Loucy (cell line): ENCODE measurements around the gene SRP54.

Source experiments
- H2AFZ ChIP-seq: fragments of 200-600 bp; sonication (generic); 2 replicates; pipeline ENCODE4 v1.6.0; 2016; ENCODE audit warnings: antibody characterized with exemption, mild to moderate bottlenecking, low read length, moderate library complexity
- H3F3A ChIP-seq: fragments of 200-600 bp; 2 replicates; pipeline ENCODE4 v1.6.0; 2016; ENCODE audit warnings: antibody characterized with exemption, low read depth, mild to moderate bottlenecking
- H3K27me3 ChIP-seq: fragments of 200-600 bp; sonication (generic); 2 replicates; pipeline ENCODE4 v1.6.1; 2014; ENCODE audit warnings: low read length, mild to moderate bottlenecking; ENCODE audit not compliant: insufficient read depth, poor library complexity, severe bottlenecking
- H3K36me3 ChIP-seq: fragments of 200-600 bp; sonication (generic); 2 replicates; pipeline ENCODE4 v1.6.1; 2016; ENCODE audit warnings: low read length; ENCODE audit not compliant: insufficient read depth
- H3K4me1 ChIP-seq: fragments of 200-600 bp; sonication (generic); 2 replicates; pipeline ENCODE4 v1.5.1; 2014; ENCODE audit warnings: low read length, mild to moderate bottlenecking; ENCODE audit not compliant: insufficient read depth, poor library complexity, severe bottlenecking
- H3K4me2 ChIP-seq: fragments of 200-600 bp; sonication (generic); 2 replicates; pipeline ENCODE4 v1.6.0; 2014; ENCODE audit warnings: antibody characterized with exemption, low read length, low read depth, mild to moderate bottlenecking; ENCODE audit not compliant: poor library complexity, severe bottlenecking
- H3K4me3 ChIP-seq: fragments of 200-600 bp; sonication (generic); 2 replicates; pipeline ENCODE4 v1.5.1; 2014; ENCODE audit warnings: low read length, mild to moderate bottlenecking, mixed read lengths; ENCODE audit not compliant: poor library complexity, severe bottlenecking
- H3K79me2 ChIP-seq: fragments of 200-600 bp; sonication (generic); 2 replicates; pipeline ENCODE4 v1.6.1; 2014; ENCODE audit warnings: low read length; ENCODE audit not compliant: insufficient read depth
- H3K9ac ChIP-seq: fragments of 200-600 bp; sonication (generic); 2 replicates; pipeline ENCODE4 v1.6.0; 2014; ENCODE audit warnings: mild to moderate bottlenecking, low read depth, low read length, moderate library complexity; ENCODE audit not compliant: poor library complexity, severe bottlenecking
- H3K9me2 ChIP-seq: fragments of 200-600 bp; sonication (generic); replicated peaks from 2 replicates; pipeline ENCODE4 v1.6.1; 2016; ENCODE audit warnings: low read depth, low read length, mixed read lengths
- H3K9me3 ChIP-seq: fragments of 200-600 bp; sonication (generic); 2 replicates; pipeline ENCODE4 v1.6.1; 2014; ENCODE audit warnings: mild to moderate bottlenecking, antibody characterized with exemption, low read length, low read depth; ENCODE audit not compliant: insufficient read depth
- H4K20me1 ChIP-seq: fragments of 200-600 bp; sonication (generic); 2 replicates; pipeline ENCODE4 v1.6.0; 2014; ENCODE audit warnings: antibody characterized with exemption, low read length, mild to moderate bottlenecking; ENCODE audit not compliant: insufficient read depth, poor library complexity, severe bottlenecking
- EZH2phosphoT487 ChIP-seq: fragments of 200-600 bp; IDR thresholded peaks from 2 replicates; pipeline ENCODE4 v1.6.1; 2018; ENCODE audit warnings: antibody characterized with exemption, mild to moderate bottlenecking, moderate library complexity, borderline replicate concordance
- TF ChIP-seq, protein P1 (sequence below): fragments of 200-600 bp; sonication (generic); conservative IDR thresholded peaks from 2 replicates; pipeline ENCODE4 v1.5.1; 2014; ENCODE audit warnings: mild to moderate bottlenecking, antibody characterized with exemption, low read length

The SRP54 gene

DNA sequence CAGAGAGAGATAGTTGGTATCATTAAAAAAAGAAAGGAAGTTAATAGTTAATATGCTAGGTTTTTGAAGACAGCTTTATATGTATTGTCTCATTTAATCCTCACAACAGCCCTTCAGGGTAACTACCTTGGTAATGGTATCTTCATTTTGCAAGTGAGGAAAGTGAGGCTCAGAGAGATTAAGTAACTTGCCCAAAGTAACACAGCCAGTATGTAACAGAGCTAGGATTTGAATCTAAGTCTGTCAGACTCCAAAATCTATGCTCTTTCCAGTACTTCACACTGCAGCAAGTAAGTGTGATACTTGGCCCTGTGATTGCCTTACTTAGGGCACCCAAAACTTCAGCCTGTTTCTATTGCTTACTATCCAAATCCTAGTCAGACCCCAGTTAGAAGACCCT lies 7.0 kb downstream of the SRP54 start:
- TF ChIP-seq, protein P1, sequence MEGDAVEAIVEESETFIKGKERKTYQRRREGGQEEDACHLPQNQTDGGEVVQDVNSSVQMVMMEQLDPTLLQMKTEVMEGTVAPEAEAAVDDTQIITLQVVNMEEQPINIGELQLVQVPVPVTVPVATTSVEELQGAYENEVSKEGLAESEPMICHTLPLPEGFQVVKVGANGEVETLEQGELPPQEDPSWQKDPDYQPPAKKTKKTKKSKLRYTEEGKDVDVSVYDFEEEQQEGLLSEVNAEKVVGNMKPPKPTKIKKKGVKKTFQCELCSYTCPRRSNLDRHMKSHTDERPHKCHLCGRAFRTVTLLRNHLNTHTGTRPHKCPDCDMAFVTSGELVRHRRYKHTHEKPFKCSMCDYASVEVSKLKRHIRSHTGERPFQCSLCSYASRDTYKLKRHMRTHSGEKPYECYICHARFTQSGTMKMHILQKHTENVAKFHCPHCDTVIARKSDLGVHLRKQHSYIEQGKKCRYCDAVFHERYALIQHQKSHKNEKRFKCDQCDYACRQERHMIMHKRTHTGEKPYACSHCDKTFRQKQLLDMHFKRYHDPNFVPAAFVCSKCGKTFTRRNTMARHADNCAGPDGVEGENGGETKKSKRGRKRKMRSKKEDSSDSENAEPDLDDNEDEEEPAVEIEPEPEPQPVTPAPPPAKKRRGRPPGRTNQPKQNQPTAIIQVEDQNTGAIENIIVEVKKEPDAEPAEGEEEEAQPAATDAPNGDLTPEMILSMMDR, result no peak
- TF ChIP-seq EZH2phosphoT487, result no peak
- Histone ChIP-seq H3F3A (no peaks in the 10 kb centered on the region), H3K4me3 (no peak overlapping the region), H3K27me3 (no peaks in the 10 kb centered on the region), H3K9ac (no peak overlapping the region), H3K79me2 (peaks cover 89% of the 10 kb centered on the region), H3K4me1 (peaks cover 35% of the 10 kb centered on the region), H3K4me2 (peak overlapping the region; percentile 32), H3K9me2 (no peaks in the 10 kb centered on the region), H3K36me3 (no peaks in the 10 kb centered on the region), H2AFZ (no peak overlapping the region), H4K20me1 (peaks cover 52% of the 10 kb centered on the region), H3K9me3 (no peaks in the 10 kb centered on the region)

DNA sequence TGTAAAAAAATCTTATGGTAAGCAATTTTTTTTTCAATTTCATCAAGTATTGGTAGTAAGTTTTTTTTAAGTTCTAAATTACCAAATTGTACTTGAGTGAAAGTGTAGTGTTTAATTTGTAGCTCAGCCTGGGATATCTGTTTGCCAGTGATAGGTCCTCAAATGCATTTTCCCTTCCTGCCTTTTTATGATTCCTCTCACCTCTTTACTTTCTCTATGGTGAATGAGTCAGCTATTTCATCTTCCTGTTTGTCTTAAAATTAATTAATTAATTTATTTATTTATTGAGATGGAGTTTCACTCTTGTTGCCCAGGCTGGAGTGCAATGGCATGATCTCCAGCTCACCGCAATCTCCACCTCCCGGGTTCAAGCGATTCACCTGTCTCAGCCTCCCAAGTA lies 10.6 kb downstream of the SRP54 start:
- peaks cover 21% of the 10 kb centered on the region; the same call in 1 of the 2 replicates for H3K36me3 ChIP-seq
- no peaks in the 10 kb centered on the region for H3K9me2 ChIP-seq
- peaks cover 43% of the 10 kb centered on the region for H4K20me1 ChIP-seq
- H3K4me1 ChIP-seq, result peaks cover 15% of the 10 kb centered on the region
- H2AFZ ChIP-seq, result no peak overlapping the region
- H3K27me3 ChIP-seq, result no peaks in the 10 kb centered on the region
- H3K4me3 ChIP-seq, result no peak overlapping the region
- H3F3A ChIP-seq, result peaks cover 3% of the 10 kb centered on the region; the same call in 1 of the 2 replicates
- no peak overlapping the region for H3K9ac ChIP-seq
- H3K79me2 ChIP-seq, result peaks cover 68% of the 10 kb centered on the region
- H3K9me3 ChIP-seq, result no peaks in the 10 kb centered on the region
- H3K4me2 ChIP-seq, result no peak overlapping the region
- TF ChIP-seq, protein P1, result no peak
- TF ChIP-seq EZH2phosphoT487, result no peak

DNA sequence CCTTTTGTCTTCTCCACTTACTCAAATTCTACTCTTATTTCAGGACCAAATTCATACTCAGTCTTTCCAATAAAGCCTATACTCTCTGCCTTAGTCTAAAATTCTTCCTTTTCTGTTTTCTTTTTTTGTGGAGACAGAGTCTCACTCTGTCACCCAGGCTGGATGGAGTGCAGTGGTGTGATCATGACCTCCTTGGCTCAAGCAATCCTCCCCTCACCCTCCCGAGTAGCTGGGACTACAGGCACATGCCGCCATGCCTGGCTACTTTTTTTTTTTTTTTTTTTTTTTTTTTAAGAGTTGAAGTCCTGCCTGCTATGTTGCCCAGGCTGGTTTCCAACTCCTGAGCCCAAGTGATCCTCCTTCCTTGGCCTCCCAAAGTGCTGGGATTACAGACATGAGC lies 11.9 kb downstream of the SRP54 start:
- peaks cover 56% of the 10 kb centered on the region for H3K79me2 ChIP-seq
- H4K20me1 ChIP-seq, result peaks cover 41% of the 10 kb centered on the region

More for the DNA sequence above, 11.9 kb downstream of the SRP54 start:
- peaks cover 14% of the 10 kb centered on the region for H3K4me1 ChIP-seq
- H3K9me2 ChIP-seq, result no peaks in the 10 kb centered on the region
- H3F3A ChIP-seq, result peaks cover 3% of the 10 kb centered on the region; the same call in 1 of the 2 replicates
- H3K9me3 ChIP-seq, result no peaks in the 10 kb centered on the region
- peaks cover 26% of the 10 kb centered on the region; the same call in 1 of the 2 replicates for H3K36me3 ChIP-seq
- H3K27me3 ChIP-seq, result no peaks in the 10 kb centered on the region
- no peak overlapping the region for H2AFZ ChIP-seq
- TF ChIP-seq, protein P1, result no peak
- no peak for TF ChIP-seq EZH2phosphoT487
- H3K4me3 ChIP-seq, result no peak overlapping the region
- no peak overlapping the region for H3K4me2 ChIP-seq
- no peak overlapping the region for H3K9ac ChIP-seq
